ENCODE data around the gene VEGFA. TPM values are rescaled to one million over a fixed set of nuclear protein-coding genes. Genes with fewer than 3 reads are reported as not detected.

VEGFA gene
- total RNA-seq, 4 donors from 2014 or later, result 39.2 to 58.5 (median 45.0) TPM

- WGBS, result under 1% methylated on average over 20 of the region's 66 CpGs
- Histone ChIP-seq H3K4me1 (peaks cover 43 to 64% (median 63%) of the 10 kb centered on the region in 4 donors), H3K4me3 (peak overlapping the region; percentile 73 to 83 (median 82)), H3K9me3 (no peaks in the 10 kb centered on the region), H3K36me3 (peaks cover 0 to 3% (median 1%) of the 10 kb centered on the region in 4 donors), H3K27ac (replicated peaks in 1 of 4) (peak overlapping the region; percentile 97 to 99 (median 97)), H3K27me3 (no peaks in the 10 kb centered on the region)
- TF ChIP-seq EP300 (IDR thresholded peaks at IDR 0.05) (no peak), POLR2A (IDR thresholded peaks at IDR 0.05; ENCODE audit: low read depth) (peak; percentile 10), CTCF (IDR thresholded peaks at IDR 0.05) (peak in 1 of 3 experiments; percentile 17), POLR2AphosphoS5 (IDR thresholded peaks at IDR 0.05) (peak in 1 of 2 donors; percentile 43)
- intact Hi-C loops (cut with DNase I), result loop anchor here (5.0 to 10.0 kb wide), 2 partner anchors 144 to 203 kb away; partner anchors contain the start of gene GTPBP2
- no peak for DNase-seq (ENCODE audit: extremely low spot score)
Measured at GRCh38 chr6:43771210-43771857, 1.3 kb downstream of the VEGFA start.

GRCh38 chr6:43771858-43772680, 2.1 kb downstream of the VEGFA start:
- Histone ChIP-seq H3K9me3 (no peaks in the 10 kb centered on the region), H3K27me3 (no peaks in the 10 kb centered on the region), H3K36me3 (peaks cover 0 to 10% (median 3%) of the 10 kb centered on the region in 4 donors), H3K4me1 (peaks cover 51 to 70% (median 66%) of the 10 kb centered on the region in 4 donors), H3K4me3 (peak overlapping the region; percentile 73 to 83 (median 82)), H3K27ac (replicated peaks in 1 of 4) (peak overlapping the region; percentile 97 to 99 (median 97))
- no peak for DNase-seq (ENCODE audit: extremely low spot score)
- 5% methylated on average over 27 of the region's 48 CpGs for whole genome bisulfite sequencing
- TF ChIP-seq CTCF (IDR thresholded peaks at IDR 0.05), result no peak
- TF ChIP-seq POLR2A (IDR thresholded peaks at IDR 0.05; ENCODE audit: low read depth), result no peak
- no peak for TF ChIP-seq EP300 (IDR thresholded peaks at IDR 0.05)
- TF ChIP-seq POLR2AphosphoS5 (IDR thresholded peaks at IDR 0.05), result peak in 1 of 2 donors; percentile 80
- intact Hi-C loops (cut with DNase I), result loop anchor here (5.0 to 10.0 kb wide), 2 partner anchors 145 to 203 kb away; partner anchors contain the start of gene GTPBP2

GRCh38 chr6:43772681-43773049, 2.7 kb downstream of the VEGFA start:
- Histone ChIP-seq H3K4me3 (peak overlapping the region; percentile 73 to 83 (median 82)), H3K36me3 (peaks cover under 1 to 16% (median 9%) of the 10 kb centered on the region in 4 donors), H3K27ac (replicated peaks in 1 of 4) (peak overlapping the region; percentile 97 to 99 (median 97)), H3K4me1 (peaks cover 57 to 76% (median 68%) of the 10 kb centered on the region in 4 donors), H3K9me3 (no peaks in the 10 kb centered on the region), H3K27me3 (no peaks in the 10 kb centered on the region)
- DNase-seq (ENCODE audit: extremely low spot score), result no peak
- TF ChIP-seq CTCF (IDR thresholded peaks at IDR 0.05), result no peak
- no peak for TF ChIP-seq POLR2A (IDR thresholded peaks at IDR 0.05; ENCODE audit: low read depth)
- no peak for TF ChIP-seq POLR2AphosphoS5 (IDR thresholded peaks at IDR 0.05)
- TF ChIP-seq EP300 (IDR thresholded peaks at IDR 0.05), result no peak
- WGBS, result 40% methylated on average over 5 of the region's 7 CpGs
- intact Hi-C loops (cut with DNase I), result loop anchor here (5.0 to 10.0 kb wide), 2 partner anchors 145 to 202 kb away; partner anchors contain the start of gene GTPBP2

GRCh38 chr6:43773050-43773979, 3.3 kb downstream of the VEGFA start:
- H3K9me3 ChIP-seq, result no peaks in the 10 kb centered on the region
- H3K27ac ChIP-seq (replicated peaks in 1 of 4), result peak overlapping the region; percentile 97 to 99 (median 97)
- intact Hi-C loops (cut with DNase I), result loop anchor here (5.0 to 10.0 kb wide), 2 partner anchors 146 to 201 kb away; partner anchors contain the start of gene GTPBP2
- no peak for DNase-seq (ENCODE audit: extremely low spot score)
- peaks cover 7 to 22% (median 15%) of the 10 kb centered on the region in 4 donors for H3K36me3 ChIP-seq
- peak overlapping the region; percentile 73 to 83 (median 82) for H3K4me3 ChIP-seq
- peaks cover 59 to 78% (median 65%) of the 10 kb centered on the region in 4 donors for H3K4me1 ChIP-seq
- WGBS, result 36% methylated on average over 12 of the region's 12 CpGs
- no peaks in the 10 kb centered on the region for H3K27me3 ChIP-seq
- peak; percentile 60 to 83 (median 62) for TF ChIP-seq CTCF (IDR thresholded peaks at IDR 0.05)
- no peak for TF ChIP-seq EP300 (IDR thresholded peaks at IDR 0.05)
- peak; percentile 45 to 48 for TF ChIP-seq POLR2AphosphoS5 (IDR thresholded peaks at IDR 0.05)
- peak; percentile 7 for TF ChIP-seq POLR2A (IDR thresholded peaks at IDR 0.05; ENCODE audit: low read depth)
